ENCODE data around the gene CRYL1. TPM values are rescaled to one million over a fixed set of nuclear protein-coding genes. Genes with fewer than 3 reads are reported as not detected.

Gene CRYL1
- total RNA-seq, 1 experiment from 2014 or later, result 26.5 TPM

DNA sequence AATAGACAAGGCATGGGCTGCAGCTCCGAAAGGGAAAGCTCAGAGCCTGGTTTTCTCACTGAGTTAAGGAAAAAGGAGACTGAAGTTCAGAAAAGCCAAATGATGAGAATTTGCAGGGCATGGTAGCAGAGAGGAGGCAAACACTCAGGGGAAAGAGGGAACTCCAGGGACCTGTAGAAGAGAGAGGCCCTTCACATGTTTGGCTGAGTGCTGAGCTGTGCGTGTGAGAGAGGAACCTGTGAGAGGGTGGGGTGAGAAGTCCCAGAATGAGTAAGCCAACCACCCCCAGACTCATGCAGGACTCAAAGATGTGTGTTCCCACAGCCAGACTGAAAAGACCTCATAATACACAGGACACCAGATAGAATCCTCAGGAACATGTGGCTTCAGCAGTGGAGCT is 2.8 kb upstream of the CRYL1 start:
- Histone ChIP-seq H3K79me2 (ENCODE audit: insufficient read depth, low read length) (peaks cover 6% of the 10 kb centered on the region; the same call in 1 of the 2 replicates), H3K4me2 (ENCODE audit: low read length) (no peak overlapping the region), H3K36me3 (ENCODE audit: control insufficient read depth in 1 of 2, insufficient read depth in 2 of 2, low read length in 2 of 2) (no peaks in the 10 kb centered on the region), H3K4me3 (replicated peaks in 1 of 2; ENCODE audit: low read depth in 1 of 2, low read length in 2 of 2) (no peak overlapping the region), H3K4me1 (ENCODE audit: control insufficient read depth in 1 of 2, insufficient read depth in 2 of 2, low read length in 2 of 2) (peaks cover 7 to 19% of the 10 kb centered on the region in 2 experiments), H3K9me2 (ENCODE audit: insufficient read depth) (no peaks in the 10 kb centered on the region), H2AFZ (ENCODE audit: low read depth, low read length, poor library complexity, severe bottlenecking) (no peak overlapping the region), H3K9me3 (ENCODE audit: control insufficient read depth in 1 of 2, insufficient read depth in 1 of 2, low read depth in 1 of 2, low read length in 2 of 2) (no peaks in the 10 kb centered on the region), H3K9ac (ENCODE audit: low read length) (no peak overlapping the region), H3K27me3 (ENCODE audit: insufficient read depth, low read length) (no peaks in the 10 kb centered on the region), H4K20me1 (ENCODE audit: insufficient read depth) (no peaks in the 10 kb centered on the region), H3K27ac (ENCODE audit: low read depth, low read length) (no peak overlapping the region)
- BruUV-seq (replicated peaks), result no TSS peak
- ATAC-seq, result no peak
- ChIA-PET CTCF (no interaction called here), POLR2A (no interaction called here), RAD21 (ENCODE audit: low non-redundant PET in 1 of 2, low total read pairs in 2 of 2, uncharacterized antibody in 2 of 2, unreplicated experiment in 2 of 2) (no interaction called here)
- intact Hi-C loops (cut with micrococcal nuclease), result no loop called here
- TF ChIP-seq POLR2A (IDR thresholded peaks at IDR 0.05; ENCODE audit: borderline replicate concordance, extremely low read depth, insufficient read depth, insufficient read length) (no peak), SP1 (IDR thresholded peaks at IDR 0.05; ENCODE audit: low read depth) (no peak), EGR1 (IDR thresholded peaks at IDR 0.05; ENCODE audit: low read depth) (no peak), ZNF274 (IDR thresholded peaks at IDR 0.05; ENCODE audit: low read depth, low read length) (no peak), EZH2 (IDR thresholded peaks at IDR 0.05) (no peak), EZH2phosphoT487 (IDR thresholded peaks at IDR 0.05; ENCODE audit: borderline replicate concordance) (no peak), RAD21 (IDR thresholded peaks at IDR 0.05; ENCODE audit: low read depth) (no peak), CBX3 (IDR thresholded peaks at IDR 0.05; ENCODE audit: low read depth) (no peak), SIN3A (IDR thresholded peaks at IDR 0.05; ENCODE audit: low read depth) (no peak), SRF (IDR thresholded peaks at IDR 0.05; ENCODE audit: low read depth) (no peak), ZFX (IDR thresholded peaks at IDR 0.05) (no peak), CTCF (IDR thresholded peaks at IDR 0.05 in 2 of 3, conservative IDR thresholded peaks at IDR 0.05 in 1 of 3; ENCODE audit: borderline replicate concordance in 1 of 3, insufficient read depth in 1 of 3, low read depth in 2 of 3, low read length in 2 of 3) (no peak), JUND (IDR thresholded peaks at IDR 0.05) (no peak), TCF7L2 (IDR thresholded peaks at IDR 0.05; ENCODE audit: borderline replicate concordance, extremely low read depth, insufficient read depth, insufficient read length) (no peak), ATF3 (IDR thresholded peaks at IDR 0.05) (no peak), POLR2AphosphoS5 (IDR thresholded peaks at IDR 0.05; ENCODE audit: low read depth, low read length) (no peak), ELF1 (IDR thresholded peaks at IDR 0.05; ENCODE audit: borderline replicate concordance, low read depth) (no peak)
- TF ChIP-seq, protein P1, sequence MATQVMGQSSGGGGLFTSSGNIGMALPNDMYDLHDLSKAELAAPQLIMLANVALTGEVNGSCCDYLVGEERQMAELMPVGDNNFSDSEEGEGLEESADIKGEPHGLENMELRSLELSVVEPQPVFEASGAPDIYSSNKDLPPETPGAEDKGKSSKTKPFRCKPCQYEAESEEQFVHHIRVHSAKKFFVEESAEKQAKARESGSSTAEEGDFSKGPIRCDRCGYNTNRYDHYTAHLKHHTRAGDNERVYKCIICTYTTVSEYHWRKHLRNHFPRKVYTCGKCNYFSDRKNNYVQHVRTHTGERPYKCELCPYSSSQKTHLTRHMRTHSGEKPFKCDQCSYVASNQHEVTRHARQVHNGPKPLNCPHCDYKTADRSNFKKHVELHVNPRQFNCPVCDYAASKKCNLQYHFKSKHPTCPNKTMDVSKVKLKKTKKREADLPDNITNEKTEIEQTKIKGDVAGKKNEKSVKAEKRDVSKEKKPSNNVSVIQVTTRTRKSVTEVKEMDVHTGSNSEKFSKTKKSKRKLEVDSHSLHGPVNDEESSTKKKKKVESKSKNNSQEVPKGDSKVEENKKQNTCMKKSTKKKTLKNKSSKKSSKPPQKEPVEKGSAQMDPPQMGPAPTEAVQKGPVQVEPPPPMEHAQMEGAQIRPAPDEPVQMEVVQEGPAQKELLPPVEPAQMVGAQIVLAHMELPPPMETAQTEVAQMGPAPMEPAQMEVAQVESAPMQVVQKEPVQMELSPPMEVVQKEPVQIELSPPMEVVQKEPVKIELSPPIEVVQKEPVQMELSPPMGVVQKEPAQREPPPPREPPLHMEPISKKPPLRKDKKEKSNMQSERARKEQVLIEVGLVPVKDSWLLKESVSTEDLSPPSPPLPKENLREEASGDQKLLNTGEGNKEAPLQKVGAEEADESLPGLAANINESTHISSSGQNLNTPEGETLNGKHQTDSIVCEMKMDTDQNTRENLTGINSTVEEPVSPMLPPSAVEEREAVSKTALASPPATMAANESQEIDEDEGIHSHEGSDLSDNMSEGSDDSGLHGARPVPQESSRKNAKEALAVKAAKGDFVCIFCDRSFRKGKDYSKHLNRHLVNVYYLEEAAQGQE (IDR thresholded peaks at IDR 0.05; ENCODE audit: low read depth), result no peak
- TF ChIP-seq, protein P2, sequence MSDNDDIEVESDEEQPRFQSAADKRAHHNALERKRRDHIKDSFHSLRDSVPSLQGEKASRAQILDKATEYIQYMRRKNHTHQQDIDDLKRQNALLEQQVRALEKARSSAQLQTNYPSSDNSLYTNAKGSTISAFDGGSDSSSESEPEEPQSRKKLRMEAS (IDR thresholded peaks at IDR 0.05), result no peak
- DNase-seq (ENCODE audit: low read depth, low spot score), result no peak

Data from HCT116 (cell line).